Caco-2 (cell line): ENCODE results near the gene ERGIC1. TPM values are rescaled to one million over a fixed set of nuclear protein-coding genes. Genes with fewer than 3 reads are reported as not detected.

Experiments used
- BruUV-seq: library from RNA; stranded (reverse); fragments of 400-500 nt; replicated peaks from 2 replicates; lab custom pipeline; 2021; lab: Mats Ljungman, UMichigan
- CTCF ChIA-PET: fragments of 300-600 bp; sonication (Branson Sonifier 250); formaldehyde crosslinking; loops from one replicate; lab custom pipeline; 2022; ENCODE audit warnings: antibody characterized with exemption; lab: Charles Lee
- POLR2A ChIA-PET: fragments of 300-600 bp; sonication (Branson Sonifier 250); formaldehyde crosslinking; loops from one replicate; lab custom pipeline; 2022; ENCODE audit warnings: antibody characterized with exemption; lab: Charles Lee
- DNase-seq, 2 experiments: peaks; one replicate each; pipeline versions ENCODE4 v3.0.0 to v3.0.0-alpha.2; 2020 to 2022
- H3K27me3 ChIP-seq: replicated peaks from 2 replicates; pipeline ENCODE4 v1.6.0; 2011; ENCODE audit warnings: low read length; ENCODE audit not compliant: control insufficient read depth, insufficient read depth
- H3K36me3 ChIP-seq: 2 replicates; pipeline ENCODE4 v1.5.1; 2011; ENCODE audit warnings: low read length; ENCODE audit not compliant: control insufficient read depth, insufficient read depth
- H3K4me1 ChIP-seq: fragments of 250-450 bp; sonication (Bioruptor Pico); 2 replicates; pipeline ENCODE4 v1.5.1; 2020; ENCODE audit warnings: mild to moderate bottlenecking
- H3K4me3 ChIP-seq: 2 replicates; pipeline ENCODE4 v1.5.1; 2011; ENCODE audit warnings: low read depth, mild to moderate bottlenecking, control low read depth, low read length
- H3K9me3 ChIP-seq: fragments of 250-450 bp; sonication (Bioruptor Pico); 2 replicates; pipeline ENCODE4 v1.5.1; 2020; ENCODE audit warnings: mild to moderate bottlenecking, moderate library complexity
- H3K27ac Mint-ChIP-seq: one replicate; pipeline ENCODE4 v1.8.0; 2022; ENCODE audit warnings: mixed read lengths; ENCODE audit not compliant: unreplicated experiment
- H3K27me3 Mint-ChIP-seq: one replicate; pipeline ENCODE4 v1.8.0; 2022; ENCODE audit warnings: mixed read lengths; ENCODE audit not compliant: insufficient read depth, unreplicated experiment
- H3K36me3 Mint-ChIP-seq: one replicate; pipeline ENCODE4 v1.8.0; 2022; ENCODE audit warnings: mild to moderate bottlenecking, mixed read lengths; ENCODE audit not compliant: insufficient read depth, unreplicated experiment
- H3K4me1 Mint-ChIP-seq: one replicate; pipeline ENCODE4 v1.8.0; 2022; ENCODE audit warnings: low read depth, mixed read lengths; ENCODE audit not compliant: unreplicated experiment
- H3K4me3 Mint-ChIP-seq: one replicate; pipeline ENCODE4 v1.8.0; 2022; ENCODE audit warnings: mild to moderate bottlenecking, moderate library complexity, mixed read lengths; ENCODE audit not compliant: unreplicated experiment
- H3K9me3 Mint-ChIP-seq: one replicate; pipeline ENCODE4 v1.8.0; 2022; ENCODE audit warnings: mixed read lengths; ENCODE audit not compliant: unreplicated experiment
- intact Hi-C: fragments of 100-400 bp; cut with micrococcal nuclease; formaldehyde crosslinking; loops from one replicate; pipeline ENCODE4 v1.10.0; 2022; ENCODE audit not compliant: unreplicated experiment
- total RNA-seq: library from RNA; stranded (reverse); gene quantifications from 2 replicates; pipeline ENCODE4 v1.2.3, GENCODE V29; 2022
- TF ChIP-seq, protein P1 (sequence below), 2 experiments: fragments of 200-600 bp in 1 of 2; IDR thresholded peaks; 1 replicate in 1 of 2; 2 replicates in 1 of 2; pipeline versions ENCODE4 v1.5.1 to v1.8.0; 2011 to 2022; ENCODE audit warnings: antibody characterized with exemption in 1 of 2, control low read depth in 1 of 2, inconsistent platforms in 1 of 2, low read depth in 1 of 2, low read length in 1 of 2, mild to moderate bottlenecking in 1 of 2, moderate library complexity in 1 of 2; ENCODE audit not compliant: insufficient read depth in 1 of 2, severe bottlenecking in 1 of 2, unreplicated experiment in 1 of 2

The ERGIC1 gene
- total RNA-seq, 1 experiment from 2014 or later: 161 TPM

DNA sequence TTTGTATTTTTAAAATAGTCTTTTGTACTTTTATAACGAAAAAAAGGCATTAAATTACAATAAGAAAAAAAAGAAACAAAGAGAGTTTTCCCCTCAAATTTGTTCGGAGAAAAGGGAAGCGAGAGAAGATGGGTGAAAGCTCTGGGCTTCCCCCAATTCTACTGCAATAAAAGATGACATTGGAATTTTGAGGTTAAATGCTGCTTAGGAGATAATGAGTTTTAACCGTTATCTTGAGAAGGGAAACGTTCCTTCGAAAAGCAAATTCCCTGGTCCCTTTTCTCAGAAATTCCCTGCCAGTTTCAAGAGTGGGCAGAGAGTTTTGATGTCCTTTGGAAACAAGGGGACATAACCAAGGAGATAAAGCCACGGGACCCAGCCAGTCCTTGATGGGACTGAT lies 18.4 kb upstream of the ERGIC1 start:
- H3K4me3 ChIP-seq: no peak overlapping the region
- H3K27me3 ChIP-seq: no peaks in the 10 kb centered on the region
- TF ChIP-seq, protein P1, sequence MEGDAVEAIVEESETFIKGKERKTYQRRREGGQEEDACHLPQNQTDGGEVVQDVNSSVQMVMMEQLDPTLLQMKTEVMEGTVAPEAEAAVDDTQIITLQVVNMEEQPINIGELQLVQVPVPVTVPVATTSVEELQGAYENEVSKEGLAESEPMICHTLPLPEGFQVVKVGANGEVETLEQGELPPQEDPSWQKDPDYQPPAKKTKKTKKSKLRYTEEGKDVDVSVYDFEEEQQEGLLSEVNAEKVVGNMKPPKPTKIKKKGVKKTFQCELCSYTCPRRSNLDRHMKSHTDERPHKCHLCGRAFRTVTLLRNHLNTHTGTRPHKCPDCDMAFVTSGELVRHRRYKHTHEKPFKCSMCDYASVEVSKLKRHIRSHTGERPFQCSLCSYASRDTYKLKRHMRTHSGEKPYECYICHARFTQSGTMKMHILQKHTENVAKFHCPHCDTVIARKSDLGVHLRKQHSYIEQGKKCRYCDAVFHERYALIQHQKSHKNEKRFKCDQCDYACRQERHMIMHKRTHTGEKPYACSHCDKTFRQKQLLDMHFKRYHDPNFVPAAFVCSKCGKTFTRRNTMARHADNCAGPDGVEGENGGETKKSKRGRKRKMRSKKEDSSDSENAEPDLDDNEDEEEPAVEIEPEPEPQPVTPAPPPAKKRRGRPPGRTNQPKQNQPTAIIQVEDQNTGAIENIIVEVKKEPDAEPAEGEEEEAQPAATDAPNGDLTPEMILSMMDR (IDR thresholded peaks at IDR 0.05; ENCODE audit: insufficient read depth in 1 of 2, low read depth in 1 of 2, low read length in 1 of 2, severe bottlenecking in 1 of 2, unreplicated experiment in 1 of 2): no peak
- intact Hi-C loops: loop anchor here (5.0 kb wide), 1 partner anchor 43 kb away; the partner anchor contains the start of gene DUSP1
- H3K36me3 ChIP-seq: no peaks in the 10 kb centered on the region
- Mint-ChIP-seq H3K27ac (no peak overlapping the region), H3K27me3 (no peaks in the 10 kb centered on the region), H3K4me3 (no peak overlapping the region), H3K4me1 (peaks cover 12% of the 10 kb centered on the region), H3K9me3 (peaks cover 1% of the 10 kb centered on the region), H3K36me3 (no peaks in the 10 kb centered on the region)
- peaks cover 9% of the 10 kb centered on the region; the same call in 1 of the 2 replicates for H3K9me3 ChIP-seq
- DNase-seq: no peak
- no TSS peak for BruUV-seq
- POLR2A ChIA-PET: no interaction called here
- CTCF ChIA-PET: no interaction called here
- H3K4me1 ChIP-seq: no peaks in the 10 kb centered on the region

GRCh38 chr5:172816925-172817562 lies 17.0 kb upstream of the ERGIC1 start:
- Histone ChIP-seq H3K27me3 (no peaks in the 10 kb centered on the region), H3K4me1 (no peaks in the 10 kb centered on the region), H3K9me3 (no peaks in the 10 kb centered on the region), H3K36me3 (no peaks in the 10 kb centered on the region), H3K4me3 (no peak overlapping the region)
- Mint-ChIP-seq H3K9me3 (no peaks in the 10 kb centered on the region), H3K4me1 (peaks cover 12% of the 10 kb centered on the region), H3K27ac (no peak overlapping the region), H3K36me3 (no peaks in the 10 kb centered on the region), H3K4me3 (no peak overlapping the region), H3K27me3 (no peaks in the 10 kb centered on the region)
- intact Hi-C loops: loop anchor here (5.0 kb wide), 1 partner anchor 45 kb away; the partner anchor contains the start of gene DUSP1
- ChIA-PET CTCF (no interaction called here), POLR2A (interaction anchor here (1.1 kb wide), 1 partner anchor 18 kb away, joined by 3 read pairs; no protein-coding TSS in a partner anchor)
- no peak for DNase-seq
- TF ChIP-seq, protein P1 (IDR thresholded peaks at IDR 0.05; ENCODE audit: insufficient read depth in 1 of 2, low read depth in 1 of 2, low read length in 1 of 2, severe bottlenecking in 1 of 2, unreplicated experiment in 1 of 2): no peak
- BruUV-seq: no TSS peak

- BruUV-seq: no TSS peak
- DNase-seq: no peak
- TF ChIP-seq, protein P1 (IDR thresholded peaks at IDR 0.05; ENCODE audit: insufficient read depth in 1 of 2, low read depth in 1 of 2, low read length in 1 of 2, severe bottlenecking in 1 of 2, unreplicated experiment in 1 of 2): no peak
- Histone ChIP-seq H3K9me3 (no peaks in the 10 kb centered on the region), H3K27me3 (no peaks in the 10 kb centered on the region), H3K36me3 (no peaks in the 10 kb centered on the region), H3K4me1 (no peaks in the 10 kb centered on the region), H3K4me3 (no peak overlapping the region)
- peaks cover 12% of the 10 kb centered on the region for H3K4me1 Mint-ChIP-seq
- intact Hi-C loops: loop anchor here (5.0 kb wide), 1 partner anchor 45 kb away; the partner anchor contains the start of gene DUSP1
- H3K9me3 Mint-ChIP-seq: no peaks in the 10 kb centered on the region
- H3K27ac Mint-ChIP-seq: no peak overlapping the region
- H3K27me3 Mint-ChIP-seq: no peaks in the 10 kb centered on the region
- no peak overlapping the region for H3K4me3 Mint-ChIP-seq
- H3K36me3 Mint-ChIP-seq: no peaks in the 10 kb centered on the region
- CTCF ChIA-PET: no interaction called here
- POLR2A ChIA-PET: interaction anchor here (1.1 kb wide), 1 partner anchor 17 kb away, joined by 3 read pairs; no protein-coding TSS in a partner anchor
Observed at GRCh38 chr5:172817664-172818063, 16.4 kb upstream of the ERGIC1 start.
